Ovary (tissue), 9 donors: ENCODE measurements around the gene DCHS2. TPM values are rescaled to one million over a fixed set of nuclear protein-coding genes. Genes with fewer than 3 reads are reported as not detected.

Experiments
- DNase-seq, 5 donors: peaks; one replicate each; pipeline ENCODE4 v3.0.0-alpha.2; 2019 to 2020
- H3K27ac ChIP-seq, 2 donors: fragments of 200-600 bp; one replicate each; pipeline versions ENCODE4 v1.5.1 to v1.8.0; 2019 to 2022
- H3K27me3 ChIP-seq: fragments of 200-600 bp; one replicate; pipeline ENCODE4 v1.8.0; 2022
- H3K36me3 ChIP-seq: fragments of 200-600 bp; sonication (generic); one replicate; pipeline ENCODE4 v1.5.1; 2019
- H3K4me1 ChIP-seq: one replicate; pipeline ENCODE4 v1.8.1; 2013; ENCODE audit warnings: mild to moderate bottlenecking, moderate library complexity; ENCODE audit not compliant: insufficient read depth
- H3K4me3 ChIP-seq: fragments of 200-600 bp; sonication (generic); one replicate; pipeline ENCODE4 v1.5.1; 2017
- H3K9me3 ChIP-seq, 2 donors: fragments of 200-600 bp in 1 of 2; sonication (generic) in 1 of 2; one replicate each; pipeline versions ENCODE4 v1.5.1 to v1.8.1; 2013 to 2019; ENCODE audit warnings: mild to moderate bottlenecking in 1 of 2, moderate library complexity in 1 of 2
- EP300 ChIP-seq: sonication (generic); formaldehyde crosslinking; IDR thresholded peaks from one replicate; pipeline ENCODE4 v1.6.1; 2017; ENCODE audit warnings: antibody characterized with exemption
- POLR2A ChIP-seq: fragments of 450-650 bp; IDR thresholded peaks from one replicate; pipeline ENCODE4 v1.6.1; 2017; ENCODE audit warnings: antibody characterized with exemption, mild to moderate bottlenecking, moderate library complexity
- WGBS, 3 donors: extraction: QIAGEN DNeasy Blood & Tissue Kit in 1 of 3; methylation state at CpG; one replicate each; pipeline versions ENCODE4 v1.1.5 to v1.1.7; 2013 to 2017; 5-methylcytosine and 5-hydroxymethylcytosine counted together
- intact Hi-C, 4 donors: fragments of 100-400 bp; cut with DNase I; formaldehyde crosslinking; loops; one replicate each; pipeline versions ENCODE4 v1.11.0 to v1.15.1; 2022 to 2023
- polyA plus RNA-seq, 2 donors: library from polyadenylated mRNA; stranded (reverse); fragments of 200-250 nt in 1 of 2; fragments of 350-450 nt in 1 of 2; fragmentation: Illumina TruSeq in 1 of 2; extraction: RNeasy Lipid Tissue Mini Kit (QIAGEN cat#74804) in 1 of 2; gene quantifications; one replicate each; pipeline ENCODE4 v1.2.3, GENCODE V29; 2013 to 2014
- total RNA-seq, 7 donors: library from RNA; depleted of rRNA in 2 of 7; stranded (reverse); fragments of >200 nt in 2 of 7; fragmentation: NEBNext Ultra II Directional in 3 of 7; extraction: Animal tissue kit (Norgen Biotek cat#: 25700) in 3 of 7; gene quantifications; one replicate each; pipeline versions ENCODE4 v1.1.0 to v1.2.4, GENCODE V29; 2016 to 2023
- TF ChIP-seq, protein P1 (sequence below), 3 donors: fragments of 450-650 bp in 2 of 3; fragments of 200-600 bp in 1 of 3; IDR thresholded peaks; one replicate each; pipeline versions ENCODE4 v1.5.1 to v1.8.0; 2016 to 2022; ENCODE audit warnings: antibody characterized with exemption in 3 of 3, mild to moderate bottlenecking in 1 of 3
- donor health status: DM: no; HTN: no; CAD: no; lungs with moderate emphysema.
- donor health status: DM: no; HTN: no; CAD: no.
- donor health status: Bipolar disorder and iron deficiency.
- donor health status: DM: yes; HTN: yes; CAD: no.
- donor health status: DM: no; HTN: no; CAD: no.
- donor health status: DM: yes; HTN: yes; CAD: no.

The DCHS2 gene
- total and polyA plus RNA-seq, 9 donors: 0.68 to 8.7 (median 2.6) TPM

DNA sequence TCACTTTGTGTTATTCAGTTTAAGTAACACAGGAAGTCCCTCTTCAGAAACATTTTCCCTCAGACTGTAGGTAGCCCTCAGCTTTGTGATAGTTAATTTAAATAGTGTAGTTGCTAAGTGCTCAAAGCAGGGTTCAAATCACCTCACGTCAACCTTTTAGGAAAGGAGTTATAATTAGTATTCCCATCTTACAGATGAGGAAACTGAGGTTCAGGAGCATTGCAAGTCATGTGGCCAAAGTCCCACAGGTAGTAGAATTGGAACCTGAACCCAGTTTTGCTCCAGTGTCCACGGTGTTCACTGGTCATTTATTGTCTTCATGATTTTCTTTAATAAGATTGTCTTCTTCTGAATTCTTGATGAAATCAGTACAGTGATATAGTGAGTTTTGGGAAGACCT lies 4.3 kb upstream of the DCHS2 start:
- no peak overlapping the region for H3K4me3 ChIP-seq
- H3K27me3 ChIP-seq: no peaks in the 10 kb centered on the region
- WGBS, 3 donors: 91 to 97% (median 96%) methylated on average over 2 of the region's 2 CpGs
- TF ChIP-seq EP300 (no peak), POLR2A (no peak)
- TF ChIP-seq, protein P1, sequence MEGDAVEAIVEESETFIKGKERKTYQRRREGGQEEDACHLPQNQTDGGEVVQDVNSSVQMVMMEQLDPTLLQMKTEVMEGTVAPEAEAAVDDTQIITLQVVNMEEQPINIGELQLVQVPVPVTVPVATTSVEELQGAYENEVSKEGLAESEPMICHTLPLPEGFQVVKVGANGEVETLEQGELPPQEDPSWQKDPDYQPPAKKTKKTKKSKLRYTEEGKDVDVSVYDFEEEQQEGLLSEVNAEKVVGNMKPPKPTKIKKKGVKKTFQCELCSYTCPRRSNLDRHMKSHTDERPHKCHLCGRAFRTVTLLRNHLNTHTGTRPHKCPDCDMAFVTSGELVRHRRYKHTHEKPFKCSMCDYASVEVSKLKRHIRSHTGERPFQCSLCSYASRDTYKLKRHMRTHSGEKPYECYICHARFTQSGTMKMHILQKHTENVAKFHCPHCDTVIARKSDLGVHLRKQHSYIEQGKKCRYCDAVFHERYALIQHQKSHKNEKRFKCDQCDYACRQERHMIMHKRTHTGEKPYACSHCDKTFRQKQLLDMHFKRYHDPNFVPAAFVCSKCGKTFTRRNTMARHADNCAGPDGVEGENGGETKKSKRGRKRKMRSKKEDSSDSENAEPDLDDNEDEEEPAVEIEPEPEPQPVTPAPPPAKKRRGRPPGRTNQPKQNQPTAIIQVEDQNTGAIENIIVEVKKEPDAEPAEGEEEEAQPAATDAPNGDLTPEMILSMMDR (IDR thresholded peaks at IDR 0.05): no peak
- intact Hi-C loops: loop anchor here in 3 of 4 donors (5.0 to 10.0 kb wide), 3 partner anchors 91 to 1861 kb away; no protein-coding TSS in a partner anchor
- DNase-seq: no peak
- H3K4me1 ChIP-seq: peaks cover 5% of the 10 kb centered on the region
- H3K27ac ChIP-seq: no peak overlapping the region
- H3K9me3 ChIP-seq: no peaks in the 10 kb centered on the region
- H3K36me3 ChIP-seq: no peaks in the 10 kb centered on the region

DNA sequence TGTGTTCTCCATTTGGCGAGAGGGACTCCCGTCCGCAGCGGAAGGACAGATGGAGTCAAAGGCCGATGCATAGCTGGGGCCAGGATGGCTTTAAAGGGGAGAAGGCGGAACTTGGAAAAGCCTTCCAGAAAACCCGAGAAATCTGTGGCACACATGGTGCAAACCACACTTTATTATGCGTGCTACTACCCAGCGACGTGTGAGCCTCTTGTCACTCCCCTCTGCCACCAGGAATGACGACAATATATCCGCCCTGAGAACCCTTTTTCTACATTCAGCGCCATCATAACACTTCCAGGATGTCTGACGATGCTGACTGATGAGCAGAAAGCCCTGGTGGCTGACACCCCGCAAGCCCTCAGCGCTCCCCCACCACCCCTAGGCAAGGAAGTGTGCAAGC lies 689 bp upstream of the DCHS2 start:
- Histone ChIP-seq H3K27ac (no peak overlapping the region), H3K4me3 (no peak overlapping the region)

DNA sequence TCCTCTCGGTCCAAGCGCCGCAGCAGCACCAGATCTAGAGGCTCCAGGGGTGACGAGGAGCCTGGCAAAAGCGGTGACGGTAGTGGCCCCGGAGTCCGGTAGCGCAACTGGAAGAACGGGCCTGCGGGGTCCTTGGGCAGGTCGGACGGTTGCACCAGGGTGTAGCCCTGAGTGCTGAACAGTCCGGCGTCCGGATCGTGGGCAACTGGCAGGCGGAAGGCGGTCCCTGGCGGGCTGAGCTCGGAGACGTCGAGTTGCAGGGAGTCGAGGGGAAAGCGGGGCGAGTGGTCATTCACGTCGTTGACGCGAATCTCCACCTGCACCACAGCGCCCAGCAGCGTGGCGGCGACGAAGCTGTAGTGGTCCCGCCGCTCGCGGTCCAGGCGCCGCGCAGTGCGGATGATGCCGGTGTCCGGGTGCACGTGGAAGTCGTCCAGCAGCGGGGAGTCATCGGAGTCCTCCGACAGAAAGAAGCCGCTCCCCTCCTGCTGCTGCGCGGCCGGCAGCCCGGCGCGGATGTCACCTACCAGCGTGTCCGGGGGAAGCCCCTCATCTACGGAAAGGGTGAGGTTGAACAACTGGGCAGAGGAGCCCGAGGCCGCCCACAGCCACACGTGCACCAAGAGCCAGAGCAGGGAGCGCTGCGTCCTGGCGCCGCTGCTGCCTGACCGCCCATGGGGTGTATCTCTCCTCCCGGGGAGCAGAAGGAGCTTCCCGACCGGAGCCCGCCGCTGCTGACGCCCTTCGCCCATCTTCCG lies 837 bp downstream of the DCHS2 start:
- Histone ChIP-seq H3K9me3 (no peaks in the 10 kb centered on the region), H3K4me3 (peak overlapping the region; percentile 49), H3K4me1 (peaks cover 8% of the 10 kb centered on the region), H3K27me3 (no peaks in the 10 kb centered on the region), H3K36me3 (no peaks in the 10 kb centered on the region), H3K27ac (no peak overlapping the region)
- no peak for TF ChIP-seq POLR2A
- TF ChIP-seq, protein P1 (IDR thresholded peaks at IDR 0.05): no peak
- TF ChIP-seq EP300: no peak
- DNase-seq: peak in 4 of 5 donors; percentile 16 to 43 (median 30)
- WGBS, 3 donors: 1 to 3% (median 1%) methylated on average over 45 to 76 of the region's 76 CpGs
- intact Hi-C loops: loop anchor here in 2 of 4 donors (10.0 kb wide), 2 partner anchors 86 to 156 kb away; no protein-coding TSS in a partner anchor

More for the DNA sequence above, 689 bp upstream of the DCHS2 start:
- intact Hi-C loops: loop anchor here in 2 of 4 donors (10.0 kb wide), 2 partner anchors 87 to 157 kb away; no protein-coding TSS in a partner anchor
- 25 to 36% (median 32%) methylated on average over 16 of the region's 16 CpGs for WGBS, 3 donors
- no peaks in the 10 kb centered on the region for H3K36me3 ChIP-seq
- peaks cover 8% of the 10 kb centered on the region for H3K4me1 ChIP-seq
- DNase-seq: no peak
- TF ChIP-seq, protein P1 (IDR thresholded peaks at IDR 0.05): no peak
- TF ChIP-seq POLR2A (no peak), EP300 (no peak)
- H3K27me3 ChIP-seq: no peaks in the 10 kb centered on the region
- H3K9me3 ChIP-seq: no peaks in the 10 kb centered on the region

DNA sequence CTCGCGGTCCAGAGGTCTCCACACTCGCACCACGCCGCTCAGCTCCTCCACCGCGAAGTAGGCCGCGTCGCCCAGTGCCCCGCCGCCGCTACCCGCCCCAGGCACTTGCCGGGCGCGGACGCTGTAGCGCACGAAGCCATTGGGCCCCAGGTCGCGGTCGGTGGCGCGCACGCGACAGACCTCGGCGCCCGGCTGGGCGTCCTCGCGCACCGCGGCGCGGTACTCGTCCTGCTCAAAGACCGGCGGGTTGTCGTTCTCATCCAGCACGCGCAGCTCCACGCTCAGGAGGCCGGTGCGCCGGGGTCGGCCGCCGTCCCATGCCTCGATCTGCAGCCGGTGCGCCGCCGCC lies 1.4 kb downstream of the DCHS2 start:
- intact Hi-C loops: loop anchor here in 2 of 4 donors (10.0 kb wide), 2 partner anchors 85 to 155 kb away; no protein-coding TSS in a partner anchor
- H3K36me3 ChIP-seq: no peaks in the 10 kb centered on the region
- H3K4me1 ChIP-seq: peaks cover 8% of the 10 kb centered on the region
- WGBS, 3 donors: 2 to 8% (median 4%) methylated on average over 32 to 55 of the region's 55 CpGs
- no peak overlapping the region for H3K27ac ChIP-seq
- H3K9me3 ChIP-seq: no peaks in the 10 kb centered on the region
- H3K4me3 ChIP-seq: peak overlapping the region; percentile 49
- H3K27me3 ChIP-seq: no peaks in the 10 kb centered on the region
- DNase-seq: no peak
- TF ChIP-seq, protein P1 (IDR thresholded peaks at IDR 0.05): no peak
- TF ChIP-seq POLR2A (no peak), EP300 (no peak)
